ENCODE data around the gene GSTO2. TPM values are rescaled to one million over a fixed set of nuclear protein-coding genes. Genes with fewer than 3 reads are reported as not detected.

The GSTO2 gene
- total and polyA plus RNA-seq, 2 of the 13 experiments (the other 11 are each of a cell fraction or from before 2014, with no cell fraction given): 2.1 to 7.9 TPM

- Histone ChIP-seq H3K27me3 (ENCODE audit: control insufficient read depth in 1 of 2, insufficient read depth in 2 of 2, low read length in 2 of 2) (peaks cover 0 to 18% of the 10 kb centered on the region in 2 experiments; a peak in 4 of 5 replicates), H3K9me3 (ENCODE audit: low read length) (no peaks in the 10 kb centered on the region), H3K4me1 (ENCODE audit: insufficient read depth, low read length) (peaks cover 34% of the 10 kb centered on the region), H3K79me2 (ENCODE audit: insufficient read depth, low read length) (no peaks in the 10 kb centered on the region), H3K36me3 (replicated peaks in 1 of 2; ENCODE audit: control insufficient read depth in 1 of 2, insufficient read depth in 2 of 2, low read length in 2 of 2) (no peaks in the 10 kb centered on the region), H3K9ac (ENCODE audit: insufficient read depth, low read depth, low read length) (peak overlapping the region; percentile 30; the same call in 1 of the 2 replicates), H2AFZ (ENCODE audit: low read length) (peak overlapping the region; percentile 71), H3K4me2 (ENCODE audit: low read depth, low read length) (peak overlapping the region; percentile 77), H4K20me1 (ENCODE audit: insufficient read depth, low read length) (no peaks in the 10 kb centered on the region), H3K27ac (ENCODE audit: extremely low read length, insufficient read depth, low read length) (peak overlapping the region; percentile 20), H3K4me3 (replicated peaks in 1 of 3; ENCODE audit: insufficient read depth in 1 of 3, low read depth in 2 of 3, low read length in 3 of 3) (peak overlapping the region; percentile 29 to 49 (median 46); a peak in 4 of 6 replicates)
- in situ Hi-C loops (cut with HindIII; ENCODE audit: extremely low pct_ligation_motif_present, low pct_unique_long_range_greater_than_20kb): loop anchor here (5.0 to 10.0 kb wide), 2 partner anchors 47 to 305 kb away; no protein-coding TSS in a partner anchor
- ChIA-PET POLR2A (interaction anchor here (1.0 to 1.5 kb wide), 4 partner anchors 12 to 75 kb away, joined by 4 to 7 read pairs (median 4); partner anchors contain the start of gene ITPRIP), CTCF (ENCODE audit: low intra/inter-chr PET ratio, low total read pairs) (interaction anchor here (1.1 to 3.2 kb wide), 4 partner anchors 35 to 58 kb away, joined by 3 to 42 read pairs (median 24); no protein-coding TSS in a partner anchor)
- no peak for FAIRE-seq
- 8% methylated on average over 5 of the region's 5 CpGs for WGBS (ENCODE audit: low lambda C conversion rate)
- intact Hi-C loops (cut with micrococcal nuclease; ENCODE audit: unreplicated experiment): loop anchor here (1.0 to 5.0 kb wide), 4 partner anchors 44 to 304 kb away; partner anchors contain the start of gene SFR1
- BruUV-seq (replicated peaks): no TSS peak
- ATAC-seq: peak; percentile 73
- peak; percentile 79 for DNase-seq (ENCODE audit: low spot score)
- TF ChIP-seq, protein P1, sequence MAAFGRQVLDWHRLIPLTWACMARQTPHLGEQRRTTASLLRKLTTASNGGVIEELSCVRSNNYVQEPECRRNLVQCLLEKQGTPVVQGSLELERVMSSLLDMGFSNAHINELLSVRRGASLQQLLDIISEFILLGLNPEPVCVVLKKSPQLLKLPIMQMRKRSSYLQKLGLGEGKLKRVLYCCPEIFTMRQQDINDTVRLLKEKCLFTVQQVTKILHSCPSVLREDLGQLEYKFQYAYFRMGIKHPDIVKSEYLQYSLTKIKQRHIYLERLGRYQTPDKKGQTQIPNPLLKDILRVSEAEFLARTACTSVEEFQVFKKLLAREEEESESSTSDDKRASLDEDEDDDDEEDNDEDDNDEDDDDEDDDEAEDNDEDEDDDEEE (CRISPR knock-in tag; IDR thresholded peaks at IDR 0.05): no peak
- TF ChIP-seq TBX2 (CRISPR knock-in tag; IDR thresholded peaks at IDR 0.05; ENCODE audit: borderline replicate concordance) (peak; percentile 60), ZC3H13 (CRISPR knock-in tag; IDR thresholded peaks at IDR 0.05) (no peak), GATAD2A (CRISPR knock-in tag; IDR thresholded peaks at IDR 0.05) (peak; percentile 87), ISL2 (CRISPR knock-in tag; IDR thresholded peaks at IDR 0.05) (0 out of 2 replicates have a peak, but pooled peaks have one; percentile 29), SMC3 (IDR thresholded peaks at IDR 0.05; ENCODE audit: low read length) (peak; percentile 20; the same call in 1 of the 2 replicates), ZKSCAN5 (CRISPR knock-in tag; IDR thresholded peaks at IDR 0.05) (peak; percentile 97), FOXO1 (CRISPR knock-in tag; IDR thresholded peaks at IDR 0.05) (0 out of 2 replicates have a peak, but pooled peaks have one; percentile 39), NR2F1 (CRISPR knock-in tag; IDR thresholded peaks at IDR 0.05) (0 out of 4 replicates have a peak, but pooled peaks of 1 of the 2 experiments have one; percentile 13), ZSCAN31 (CRISPR knock-in tag; IDR thresholded peaks at IDR 0.05; ENCODE audit: low read depth) (no peak), ZNF12 (CRISPR knock-in tag; IDR thresholded peaks at IDR 0.05) (peak; percentile 34; the same call in 1 of the 2 replicates), EP300 (IDR thresholded peaks at IDR 0.05; ENCODE audit: low read depth in 2 of 2, low read length in 2 of 2) (peak in 1 of 2 experiments; percentile 35; a peak in 1 of 4 replicates), EP300 (CRISPR knock-in tag; IDR thresholded peaks at IDR 0.05; ENCODE audit: borderline replicate concordance) (no peak), SMAD3 (CRISPR knock-in tag; IDR thresholded peaks at IDR 0.05) (0 out of 2 replicates have a peak, but pooled peaks have one; percentile 7), SMAD9 (CRISPR knock-in tag; IDR thresholded peaks at IDR 0.05) (0 out of 2 replicates have a peak, but pooled peaks have one; percentile 41), FOSL2 (CRISPR knock-in tag; IDR thresholded peaks at IDR 0.05) (peak; percentile 83), ISX (CRISPR knock-in tag; conservative IDR thresholded peaks at IDR 0.05) (no peak), MTA1 (CRISPR knock-in tag; IDR thresholded peaks at IDR 0.05; ENCODE audit: borderline replicate concordance) (no peak), SNAPC2 (CRISPR knock-in tag; IDR thresholded peaks at IDR 0.05) (0 out of 2 replicates have a peak, but pooled peaks have one; percentile 40), SOX13 (IDR thresholded peaks at IDR 0.05) (no peak), SOX13 (CRISPR knock-in tag; conservative IDR thresholded peaks at IDR 0.05 in 1 of 2, IDR thresholded peaks at IDR 0.05 in 1 of 2) (peak in 1 of 2 experiments; percentile 51; a peak in 1 of 4 replicates), REPIN1 (CRISPR knock-in tag; IDR thresholded peaks at IDR 0.05; ENCODE audit: borderline replicate concordance, low read depth) (0 out of 2 replicates have a peak, but pooled peaks have one; percentile 20), JUNB (CRISPR knock-in tag; IDR thresholded peaks at IDR 0.05; ENCODE audit: borderline replicate concordance) (0 out of 2 replicates have a peak, but pooled peaks have one; percentile 21)
- TF ChIP-seq, protein P2, sequence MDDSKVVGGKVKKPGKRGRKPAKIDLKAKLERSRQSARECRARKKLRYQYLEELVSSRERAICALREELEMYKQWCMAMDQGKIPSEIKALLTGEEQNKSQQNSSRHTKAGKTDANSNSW (CRISPR knock-in tag; IDR thresholded peaks at IDR 0.05; ENCODE audit: borderline replicate concordance): no peak
Measured at GRCh38 chr10:104349623-104350126, 80.7 kb downstream of the GSTO2 start.

Measured in HepG2 (cell line).